Stimulated activated CD4-positive, alpha-beta T cell treated with anti-CD3 and anti-CD28 coated beads, Interleukin-4, amount 100 ng/mL, for 24 hours (primary cell): ENCODE measurements around the gene OSM.

ENCODE experiments used
- DNase-seq: peaks from one replicate; pipeline ENCODE4 v3.0.0-alpha.2; 2020

The OSM gene

DNA sequence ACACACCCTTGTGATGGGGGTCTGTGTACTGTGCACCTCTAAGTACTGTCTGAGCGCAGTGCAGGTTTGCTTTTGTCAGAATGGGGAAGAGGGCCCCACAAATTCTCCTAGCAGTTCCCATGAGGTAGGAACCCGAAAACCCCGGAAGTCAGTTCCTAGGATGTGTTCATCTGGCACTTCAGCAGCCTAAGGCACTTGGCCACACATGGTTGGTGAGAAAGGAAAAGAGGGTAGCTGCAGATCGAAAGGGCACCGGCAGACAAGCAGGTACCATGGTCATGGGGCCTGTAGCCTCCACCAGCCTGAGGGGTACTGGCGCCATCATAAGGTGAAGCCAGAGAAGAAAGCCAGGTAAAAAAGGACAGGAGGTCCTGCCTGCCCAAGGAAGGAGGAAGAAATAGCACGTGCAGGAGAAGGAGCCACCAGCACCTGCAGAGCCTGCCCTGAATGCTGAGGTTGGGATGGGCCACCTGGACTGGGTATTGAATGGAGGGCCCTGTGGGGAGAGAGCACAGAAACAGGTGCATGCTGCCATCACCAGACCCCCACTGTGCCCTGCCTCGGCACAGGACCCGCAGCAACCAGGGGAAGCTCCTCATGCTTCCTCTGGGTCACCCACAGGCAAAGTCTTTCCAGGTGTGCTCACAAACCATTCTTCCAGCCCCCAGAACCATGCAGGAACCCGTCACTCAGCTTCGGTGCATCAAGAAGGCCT is 30.8 kb upstream of the OSM start:
- no peak for DNase-seq

DNA sequence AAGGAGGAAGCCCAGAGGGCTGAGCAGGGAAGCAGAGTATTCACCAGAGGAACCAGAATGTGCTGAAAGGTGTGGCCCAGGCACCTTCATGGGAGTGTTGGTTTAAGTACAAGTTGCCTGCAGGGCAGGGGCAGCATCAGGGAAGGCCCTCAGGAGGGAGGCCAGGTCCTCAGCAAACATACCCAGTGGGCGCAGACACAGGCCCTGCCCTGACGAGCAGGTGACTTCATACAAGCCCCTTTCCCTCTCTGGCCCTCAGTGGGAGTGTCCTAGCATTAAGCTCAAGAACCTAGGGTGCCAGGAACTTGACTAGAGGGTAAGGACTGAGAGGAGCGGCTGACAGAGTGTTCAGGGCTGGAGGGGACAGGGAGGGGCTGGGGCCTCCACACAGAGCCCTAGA is 30.2 kb upstream of the OSM start:
- no peak for DNase-seq

DNA sequence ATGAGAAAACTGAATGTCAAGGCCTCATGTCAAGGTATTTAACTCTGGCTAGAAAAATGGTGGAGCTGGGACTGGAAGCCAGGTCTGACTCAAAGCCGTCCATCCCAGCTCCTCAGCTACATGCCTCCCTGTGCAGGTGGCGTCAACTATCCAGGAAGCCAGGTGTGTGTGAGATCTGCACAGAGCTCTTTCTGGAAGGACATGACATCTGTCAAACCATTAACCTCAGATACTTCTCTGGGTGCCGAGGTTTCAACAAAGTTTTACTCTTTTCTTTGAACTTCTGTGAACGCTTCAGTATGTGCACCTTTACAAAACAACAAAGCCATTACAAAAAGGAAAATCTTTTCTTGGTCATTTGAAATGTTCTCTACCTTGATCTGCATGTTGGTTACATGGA is 29.7 kb upstream of the OSM start:
- DNase-seq: no peak

- no peak for DNase-seq
Observed at GRCh38 chr22:30295576-30295975, 28.9 kb upstream of the OSM start.

DNA sequence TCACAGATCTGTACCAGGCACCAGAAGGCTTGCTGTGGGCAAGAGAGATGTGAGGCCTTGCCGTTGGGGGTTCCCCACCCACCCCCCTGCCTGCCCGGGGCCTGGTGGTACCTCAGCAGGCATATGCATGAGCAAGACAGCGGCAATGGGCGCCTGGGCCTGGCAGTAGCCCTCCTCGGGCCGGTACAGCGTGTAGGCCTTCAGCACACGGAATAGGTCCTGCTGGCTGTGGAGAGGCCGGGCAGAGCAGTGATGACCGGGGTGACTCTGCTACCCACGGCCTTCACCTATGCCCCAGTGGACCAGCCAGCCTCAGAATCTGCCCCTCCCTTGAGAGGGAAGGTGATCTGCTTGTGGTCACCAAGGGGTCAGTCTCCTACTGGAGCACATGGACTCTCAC is 28.2 kb upstream of the OSM start:
- no peak for DNase-seq

- no peak for DNase-seq
Observed at GRCh38 chr22:30294066-30294465, 27.4 kb upstream of the OSM start.

- no peak for DNase-seq
Observed at GRCh38 chr22:30293026-30293425, 26.4 kb upstream of the OSM start.

DNA sequence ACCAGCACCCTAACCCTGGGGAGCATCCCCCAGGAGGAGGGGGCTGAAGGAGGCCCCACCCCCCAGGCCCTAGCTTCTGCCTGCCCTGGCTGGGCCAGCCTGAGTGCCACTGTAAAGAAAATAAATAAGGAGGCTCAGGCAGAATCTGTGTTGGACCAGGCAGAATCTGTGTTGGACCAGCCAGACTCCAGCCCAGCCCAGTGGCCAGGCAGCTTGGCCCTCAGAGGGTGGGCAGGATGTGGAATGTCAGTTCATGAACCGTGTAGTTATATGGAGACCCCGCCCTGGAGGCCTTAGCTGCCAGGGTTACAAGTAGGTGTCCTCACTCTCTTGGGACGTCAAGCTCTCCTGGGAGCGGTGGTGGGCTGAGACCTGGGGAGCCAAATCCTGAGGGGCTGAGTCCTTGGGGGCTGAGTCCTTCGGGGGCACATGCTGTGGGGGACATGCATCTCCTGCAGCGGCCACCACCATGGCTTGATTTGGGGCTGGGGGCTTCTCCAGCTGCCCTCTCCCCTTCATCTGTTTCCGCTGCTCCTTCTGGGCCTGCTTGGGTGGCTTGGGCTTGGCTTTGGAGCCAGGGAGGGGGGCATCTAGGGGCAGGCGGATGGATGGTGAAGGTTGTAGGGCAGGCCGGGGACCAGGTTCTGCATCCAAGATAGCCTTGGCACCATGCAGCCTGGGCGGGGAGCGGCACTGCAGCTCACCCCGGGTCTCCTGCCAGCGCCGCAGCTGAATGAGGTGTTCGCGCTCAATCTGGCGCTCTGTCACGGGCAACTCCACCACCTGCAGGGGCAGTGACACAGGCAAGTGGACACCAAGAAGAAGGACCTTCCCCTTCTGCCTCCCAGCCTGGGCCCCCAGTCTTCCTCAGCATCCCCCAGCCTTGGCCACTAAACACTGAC is 25.7 kb upstream of the OSM start:
- DNase-seq: no peak

GRCh38 chr22:30291058-30291892 is 24.6 kb upstream of the OSM start:
- no peak for DNase-seq

GRCh38 chr22:30290342-30291057 is 23.8 kb upstream of the OSM start:
- no peak for DNase-seq

DNA sequence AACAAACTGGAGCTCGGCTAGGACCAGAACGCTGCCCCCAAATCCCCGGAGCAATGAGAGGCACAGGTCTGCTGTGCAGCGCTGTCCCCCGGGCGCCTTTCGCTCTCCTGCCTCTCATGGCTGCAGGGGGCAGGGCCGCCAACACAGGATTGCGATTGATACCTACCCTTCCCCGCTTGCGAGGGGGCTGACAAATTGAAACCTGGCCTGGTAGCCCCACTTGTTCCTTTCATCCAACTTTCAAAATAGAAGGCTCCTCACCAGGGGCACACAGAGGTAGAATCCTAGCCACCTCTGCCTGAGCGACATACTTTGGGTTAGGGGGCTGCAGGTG is 23.3 kb upstream of the OSM start:
- no peak for DNase-seq

- DNase-seq: peak; percentile 91
Observed at GRCh38 chr22:30289141-30289979, 22.7 kb upstream of the OSM start, which contains the start of gene CASTOR1. Gene CASTOR1, minus strand, starts transcription at chr22:30289505. Its CDS starts 8 bp downstream, at chr22:30289497.

DNA sequence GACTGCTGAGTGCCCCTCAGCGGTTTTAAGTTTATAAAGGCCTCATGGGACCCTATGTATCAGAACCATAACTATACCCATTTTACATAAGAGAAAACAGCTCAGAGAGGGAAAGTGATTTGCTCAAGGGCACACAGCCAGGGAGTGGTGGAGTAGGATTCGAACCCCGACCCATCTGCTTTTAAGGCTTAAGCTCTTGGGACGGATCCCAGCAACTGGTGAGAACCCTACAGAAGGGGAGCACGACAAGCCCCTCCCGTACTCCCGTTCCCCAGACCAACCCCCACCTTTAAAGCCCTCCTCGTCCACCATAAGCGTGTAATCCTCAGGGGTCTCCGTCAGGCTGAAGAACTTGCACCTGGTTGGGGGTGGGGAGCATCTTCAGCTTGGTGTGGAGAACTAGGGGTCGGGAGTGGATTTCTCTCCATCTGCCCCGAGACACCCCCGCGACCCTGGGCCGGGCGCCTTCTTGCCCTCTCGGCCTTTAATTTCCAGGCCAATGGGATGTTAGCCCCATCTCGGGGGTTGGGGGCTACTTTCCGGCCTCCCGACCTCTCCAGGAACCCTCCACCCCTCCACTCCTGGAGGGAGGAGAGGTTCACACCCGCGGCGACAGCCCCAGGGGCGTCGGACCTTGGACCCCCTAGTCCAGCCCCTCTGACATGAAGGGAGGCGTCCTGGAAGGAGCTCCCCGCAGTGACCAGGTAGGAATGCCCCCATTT is 21.9 kb upstream of the OSM start:
- no peak for DNase-seq

- peak; percentile 91 for DNase-seq
Observed at GRCh38 chr22:30287648-30288418, 21.2 kb upstream of the OSM start.

- DNase-seq: peak; percentile 90
Observed at GRCh38 chr22:30286813-30287647, 20.4 kb upstream of the OSM start.

DNA sequence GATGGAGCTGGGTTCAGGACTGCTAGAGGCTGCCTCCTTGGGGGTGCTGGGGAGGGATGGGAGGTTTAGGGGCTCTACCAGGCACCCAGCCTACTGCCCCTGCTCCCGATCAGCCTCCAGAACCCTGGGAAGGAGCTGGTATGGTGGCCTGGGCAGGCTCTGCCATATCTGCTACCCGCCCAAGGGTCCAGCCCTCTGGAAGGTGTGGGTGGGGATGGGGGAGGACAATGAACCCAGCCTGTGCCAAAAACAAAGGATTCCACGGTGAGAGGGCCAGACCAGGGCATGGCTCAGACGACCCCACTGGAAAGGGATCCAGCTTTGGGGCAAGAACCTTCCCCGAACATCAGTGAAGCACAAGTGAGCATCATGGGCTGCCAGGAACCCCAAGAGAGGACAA is 19.7 kb upstream of the OSM start:
- no peak for DNase-seq

DNA sequence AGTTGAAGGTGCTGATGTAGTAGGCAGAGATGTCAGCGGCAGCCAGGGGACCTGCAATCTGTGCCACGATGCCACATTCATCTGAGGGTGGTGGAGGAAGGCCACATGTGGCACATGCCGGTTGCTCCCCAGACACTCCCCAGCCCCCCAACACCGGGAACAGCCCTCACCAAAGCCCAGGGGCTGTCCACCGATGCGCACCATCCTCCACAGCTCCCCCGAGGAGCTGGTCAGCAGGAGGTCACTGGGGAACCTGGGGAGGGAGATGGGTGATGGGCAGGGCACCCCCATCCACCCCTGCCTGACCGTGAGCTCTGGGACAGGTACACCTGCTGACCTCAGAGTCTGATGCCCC is 19.2 kb upstream of the OSM start:
- DNase-seq: no peak

GRCh38 chr22:30285176-30285845 is 18.7 kb upstream of the OSM start:
- no peak for DNase-seq

DNA sequence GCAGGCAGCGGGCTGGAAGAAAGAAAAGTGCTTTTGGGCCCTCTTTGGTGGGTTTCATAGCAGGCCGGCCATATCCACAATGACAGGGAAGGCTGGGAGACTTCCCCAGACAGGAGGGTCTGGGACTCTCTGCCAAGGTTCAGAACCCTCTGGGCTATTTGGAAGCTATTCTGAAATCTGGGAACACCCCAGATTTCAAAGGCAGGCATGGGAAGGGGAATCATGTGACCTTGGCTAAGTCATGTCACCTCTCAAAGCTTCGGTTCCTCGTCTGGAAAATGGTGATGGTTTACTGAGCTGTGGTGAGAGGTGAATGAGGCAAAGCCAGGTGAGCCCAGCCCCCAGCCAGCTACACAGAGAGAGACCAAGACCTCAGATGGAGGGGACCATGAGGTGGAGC is 18.0 kb upstream of the OSM start:
- no peak for DNase-seq
